ENCODE data around the gene TEC. TPM values are rescaled to one million over a fixed set of nuclear protein-coding genes. Genes with fewer than 3 reads are reported as not detected.
"Not testable (repeated sequence)": the region's sequence is repeated elsewhere in the genome, so short reads cannot be mapped to it uniquely, and the experiment has no call there.

The TEC gene
- total RNA-seq, 4 donors from 2014 or later, result 0.20 to 1.9 (median 1.1) TPM

DNA sequence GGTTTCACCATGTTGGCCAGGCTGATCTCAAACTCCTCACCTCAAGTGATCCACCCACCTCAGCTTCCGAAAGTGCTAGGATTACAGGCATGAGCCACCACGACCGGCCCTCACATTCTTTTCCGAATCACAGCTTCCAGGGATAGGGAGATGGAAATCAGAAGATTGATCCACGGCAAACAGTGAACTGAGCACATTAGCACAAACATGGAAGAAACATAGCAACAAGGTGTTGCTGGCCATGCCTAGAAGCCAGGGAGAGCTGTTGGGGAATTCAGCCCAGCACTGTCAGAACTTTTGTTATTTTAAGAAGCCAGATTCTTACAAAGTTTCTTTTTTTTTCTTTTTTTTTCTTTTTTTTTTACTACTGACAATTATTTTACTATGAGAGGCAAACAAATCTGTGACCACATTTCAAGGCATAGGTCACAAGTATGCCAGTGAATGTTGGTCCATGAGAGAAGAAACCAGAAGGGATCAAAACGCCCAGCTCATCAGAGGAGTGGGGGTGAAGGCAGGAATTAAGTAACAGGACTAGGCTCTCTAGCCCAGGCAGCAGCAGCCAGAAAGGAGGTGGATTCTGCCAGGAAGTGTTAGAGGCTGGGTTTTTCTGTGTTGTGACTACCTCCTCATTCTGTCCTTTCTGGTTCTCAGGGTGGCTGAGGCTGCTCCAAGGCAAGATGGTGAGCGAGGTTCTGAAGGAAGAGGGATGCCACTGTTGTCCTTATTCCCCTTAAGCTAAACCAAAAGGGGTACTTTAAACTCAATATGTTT lies 44.1 kb downstream of the TEC start:
- Histone ChIP-seq H3K27me3 (no peaks in the 10 kb centered on the region), H3K36me3 (no peaks in the 10 kb centered on the region), H3K4me1 (no peaks in the 10 kb centered on the region), H3K27ac (no peak overlapping the region), H3K9me3 (no peaks in the 10 kb centered on the region), H3K4me3 (no peak overlapping the region)
- ATAC-seq, result no peak
- DNase-seq, result no peak
- intact Hi-C loops (cut with DNase I; ENCODE audit: low total_unique reads), result no loop called here
- in situ Hi-C loops (cut with MboI; ENCODE audit: low sequenced_read_pairs in 4 of 4), result no loop called here
- TF ChIP-seq, protein P1, sequence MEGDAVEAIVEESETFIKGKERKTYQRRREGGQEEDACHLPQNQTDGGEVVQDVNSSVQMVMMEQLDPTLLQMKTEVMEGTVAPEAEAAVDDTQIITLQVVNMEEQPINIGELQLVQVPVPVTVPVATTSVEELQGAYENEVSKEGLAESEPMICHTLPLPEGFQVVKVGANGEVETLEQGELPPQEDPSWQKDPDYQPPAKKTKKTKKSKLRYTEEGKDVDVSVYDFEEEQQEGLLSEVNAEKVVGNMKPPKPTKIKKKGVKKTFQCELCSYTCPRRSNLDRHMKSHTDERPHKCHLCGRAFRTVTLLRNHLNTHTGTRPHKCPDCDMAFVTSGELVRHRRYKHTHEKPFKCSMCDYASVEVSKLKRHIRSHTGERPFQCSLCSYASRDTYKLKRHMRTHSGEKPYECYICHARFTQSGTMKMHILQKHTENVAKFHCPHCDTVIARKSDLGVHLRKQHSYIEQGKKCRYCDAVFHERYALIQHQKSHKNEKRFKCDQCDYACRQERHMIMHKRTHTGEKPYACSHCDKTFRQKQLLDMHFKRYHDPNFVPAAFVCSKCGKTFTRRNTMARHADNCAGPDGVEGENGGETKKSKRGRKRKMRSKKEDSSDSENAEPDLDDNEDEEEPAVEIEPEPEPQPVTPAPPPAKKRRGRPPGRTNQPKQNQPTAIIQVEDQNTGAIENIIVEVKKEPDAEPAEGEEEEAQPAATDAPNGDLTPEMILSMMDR (IDR thresholded peaks at IDR 0.05 in 4 of 5, conservative IDR thresholded peaks at IDR 0.05 in 1 of 5), result no peak
- no peak for TF ChIP-seq POLR2A (IDR thresholded peaks at IDR 0.05)

DNA sequence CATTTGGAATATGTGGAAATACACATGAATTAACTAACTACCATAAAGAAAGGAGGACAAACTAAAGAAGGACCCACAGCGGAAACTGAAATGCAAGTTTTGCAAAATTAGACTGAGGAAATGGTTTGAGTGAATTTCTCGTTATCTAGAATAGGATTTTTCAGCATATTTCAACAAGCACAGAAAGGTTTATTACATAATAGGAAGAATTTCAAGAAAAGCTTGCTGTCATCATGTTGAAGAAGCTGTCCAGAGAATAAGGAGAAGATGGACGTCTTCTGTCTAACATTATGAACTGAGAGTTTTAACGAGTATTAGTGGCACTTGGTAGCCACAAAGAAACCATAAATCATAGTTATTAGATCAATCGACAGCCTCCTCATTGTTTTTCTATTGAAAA lies 45.0 kb downstream of the TEC start:
- Histone ChIP-seq H3K36me3 (no peaks in the 10 kb centered on the region), H3K27me3 (no peaks in the 10 kb centered on the region), H3K9me3 (no peaks in the 10 kb centered on the region), H3K4me3 (no peak overlapping the region), H3K4me1 (no peaks in the 10 kb centered on the region), H3K27ac (no peak overlapping the region)
- TF ChIP-seq, protein P1 (IDR thresholded peaks at IDR 0.05 in 4 of 5, conservative IDR thresholded peaks at IDR 0.05 in 1 of 5), result no peak
- TF ChIP-seq POLR2A (IDR thresholded peaks at IDR 0.05), result no peak
- intact Hi-C loops (cut with DNase I; ENCODE audit: low total_unique reads) (no loop called here), in situ Hi-C loops (cut with MboI; ENCODE audit: low sequenced_read_pairs in 4 of 4) (no loop called here)
- ATAC-seq (no peak), DNase-seq (no peak)

DNA sequence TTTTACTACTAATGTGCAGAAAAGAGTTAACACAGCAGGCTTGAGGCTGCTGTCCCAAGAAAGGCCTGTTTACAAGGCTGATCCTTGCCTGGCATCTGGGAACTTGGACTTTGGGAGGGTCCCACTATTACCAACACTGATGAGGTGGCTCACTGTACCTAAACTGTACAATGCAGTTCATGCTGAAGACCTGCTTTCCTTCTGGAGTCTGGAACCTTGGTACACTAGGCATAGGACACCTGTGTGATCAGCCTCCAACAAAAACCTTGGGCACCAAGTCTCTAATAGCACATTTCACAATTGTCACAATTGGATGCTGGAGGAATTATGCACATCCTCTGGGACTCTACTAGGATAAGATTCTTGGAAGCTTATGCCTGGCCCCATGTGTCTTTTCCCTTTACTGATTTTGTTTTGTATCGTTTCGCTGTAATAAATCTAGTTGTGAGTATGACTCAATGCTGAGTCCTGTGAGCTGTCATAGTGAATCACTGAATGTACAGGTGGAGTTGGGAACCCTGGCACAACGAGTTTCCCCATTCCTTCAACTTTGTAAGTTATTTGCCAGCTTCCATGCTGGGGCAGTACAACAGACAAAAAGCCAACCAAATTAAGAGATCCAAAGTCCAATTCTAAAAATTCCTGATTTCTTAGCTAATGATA lies 45.9 kb downstream of the TEC start:
- Histone ChIP-seq H3K9me3 (no peaks in the 10 kb centered on the region), H3K27me3 (no peaks in the 10 kb centered on the region), H3K4me3 (no peak overlapping the region), H3K4me1 (no peaks in the 10 kb centered on the region), H3K36me3 (no peaks in the 10 kb centered on the region), H3K27ac (no peak overlapping the region)
- in situ Hi-C loops (cut with MboI; ENCODE audit: low sequenced_read_pairs in 4 of 4) (no loop called here), intact Hi-C loops (cut with DNase I; ENCODE audit: low total_unique reads) (no loop called here)
- TF ChIP-seq, protein P1 (IDR thresholded peaks at IDR 0.05 in 4 of 5, conservative IDR thresholded peaks at IDR 0.05 in 1 of 5), result no peak
- no peak for TF ChIP-seq POLR2A (IDR thresholded peaks at IDR 0.05)
- ATAC-seq, result no peak
- DNase-seq, result no peak

DNA sequence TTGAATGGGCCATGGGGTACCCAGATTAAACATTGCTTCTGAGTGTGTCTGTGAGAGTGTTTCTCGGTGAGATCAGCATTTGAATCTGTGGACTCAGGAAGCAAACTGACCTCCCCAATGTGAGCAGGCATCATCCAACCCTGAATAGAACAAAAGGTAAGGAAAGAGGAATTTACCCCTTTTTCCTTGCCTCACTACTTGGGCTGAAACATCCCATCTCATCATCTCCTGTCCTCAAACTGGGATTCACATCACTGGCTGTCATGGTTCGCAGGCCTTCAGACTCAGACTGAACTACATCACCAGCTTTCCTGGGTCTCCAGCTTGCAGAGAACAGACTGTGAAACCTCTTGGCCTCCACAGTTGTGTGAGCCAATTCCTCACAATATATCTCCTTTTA lies 47.1 kb downstream of the TEC start:
- intact Hi-C loops (cut with DNase I; ENCODE audit: low total_unique reads), result no loop called here
- in situ Hi-C loops (cut with MboI; ENCODE audit: low sequenced_read_pairs in 4 of 4), result no loop called here
- Histone ChIP-seq H3K4me1 (no peaks in the 10 kb centered on the region), H3K9me3 (no peaks in the 10 kb centered on the region), H3K27ac (no peak overlapping the region), H3K4me3 (no peak overlapping the region), H3K36me3 (no peaks in the 10 kb centered on the region), H3K27me3 (no peaks in the 10 kb centered on the region)
- ATAC-seq (no peak), DNase-seq (no peak)
- TF ChIP-seq POLR2A (IDR thresholded peaks at IDR 0.05), result no peak
- TF ChIP-seq, protein P1 (IDR thresholded peaks at IDR 0.05 in 4 of 5, conservative IDR thresholded peaks at IDR 0.05 in 1 of 5), result no peak

DNA sequence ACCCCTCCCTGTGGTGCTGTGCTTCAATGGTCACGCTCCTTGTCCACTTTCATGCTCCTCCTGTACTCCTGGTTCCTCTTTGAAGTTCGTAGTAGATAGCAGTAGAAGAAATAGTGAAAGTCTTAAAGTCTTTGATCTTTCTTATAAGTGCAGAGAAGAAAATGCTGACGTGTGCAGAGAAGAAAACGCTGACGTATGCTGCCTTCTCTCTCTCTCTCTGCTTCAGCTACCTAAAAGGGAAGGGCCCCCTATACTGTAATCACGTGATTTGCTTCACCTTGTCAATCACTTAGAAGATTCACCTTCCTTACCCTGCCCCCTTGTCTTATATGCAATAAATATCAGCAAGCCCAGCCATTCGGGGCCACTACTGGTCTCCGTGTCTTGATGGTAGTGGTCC lies 50.2 kb downstream of the TEC start:
- H3K4me3 ChIP-seq; H3K9me3 ChIP-seq; H3K27ac ChIP-seq; H3K4me1 ChIP-seq; in situ Hi-C loops (cut with MboI; ENCODE audit: low sequenced_read_pairs in 4 of 4); H3K36me3 ChIP-seq; DNase-seq; H3K27me3 ChIP-seq; intact Hi-C loops (cut with DNase I; ENCODE audit: low total_unique reads); ATAC-seq: not testable (repeated sequence)

Data from gastrocnemius medialis (tissue), 4 donors.